GM23338 (cell line): ENCODE data around the gene ETHE1. TPM values are rescaled to one million over a fixed set of nuclear protein-coding genes. Genes with fewer than 3 reads are reported as not detected.

Source experiments
- ATAC-seq: fragments of 200-7000 bp; cut with Tn5 transposase; 3 replicates; pipeline ENCODE4 v1.9.1; 2020
- DNase-seq: peaks from one replicate; pipeline ENCODE4 v3.0.0-alpha.2; 2015; ENCODE audit warnings: low spot score
- H2AFZ ChIP-seq: fragments of 200-600 bp; sonication (generic); 2 replicates; pipeline ENCODE4 v1.8.0; 2016; ENCODE audit warnings: antibody characterized with exemption, mild to moderate bottlenecking, moderate library complexity
- H3F3A ChIP-seq: fragments of 200-600 bp; sonication (generic); replicated peaks from 2 replicates; pipeline ENCODE4 v1.8.0; 2017; ENCODE audit warnings: antibody characterized with exemption, mixed run types, low read depth
- H3K27ac ChIP-seq: fragments of 200-600 bp; sonication (generic); 2 replicates; pipeline ENCODE4 v1.6.1; 2016; ENCODE audit warnings: low read depth
- H3K27me3 ChIP-seq: fragments of 200-600 bp; sonication (generic); 2 replicates; pipeline ENCODE4 v1.8.0; 2016; ENCODE audit warnings: mild to moderate bottlenecking, mixed run types, moderate library complexity; ENCODE audit not compliant: insufficient read depth
- H3K36me3 ChIP-seq: fragments of 200-600 bp; sonication (generic); 2 replicates; pipeline ENCODE4 v1.8.0; 2016; ENCODE audit warnings: mild to moderate bottlenecking; ENCODE audit not compliant: insufficient read depth
- H3K4me1 ChIP-seq: fragments of 200-600 bp; sonication (generic); 2 replicates; pipeline ENCODE4 v1.8.0; 2016; ENCODE audit warnings: mild to moderate bottlenecking, moderate library complexity; ENCODE audit not compliant: insufficient read depth
- H3K4me2 ChIP-seq: fragments of 200-600 bp; sonication (generic); 2 replicates; pipeline ENCODE4 v1.7.1; 2017; ENCODE audit warnings: mixed run types
- H3K4me3 ChIP-seq: fragments of 200-600 bp; sonication (generic); 2 replicates; pipeline ENCODE4 v1.6.1; 2016; ENCODE audit warnings: mixed run types
- H3K79me2 ChIP-seq: fragments of 200-600 bp; sonication (generic); replicated peaks from 2 replicates; pipeline ENCODE4 v1.8.0; 2017; ENCODE audit warnings: mild to moderate bottlenecking; ENCODE audit not compliant: insufficient read depth
- H3K9me2 ChIP-seq: fragments of 200-600 bp; sonication (generic); 2 replicates; pipeline ENCODE4 v1.8.0; 2017; ENCODE audit not compliant: insufficient read depth
- H4K20me1 ChIP-seq: fragments of 200-600 bp; sonication (generic); replicated peaks from 2 replicates; pipeline ENCODE4 v1.8.0; 2017; ENCODE audit warnings: mild to moderate bottlenecking; ENCODE audit not compliant: insufficient read depth
- H3K27ac Mint-ChIP-seq: 2 replicates; pipeline ENCODE4 v1.8.0; 2020; ENCODE audit warnings: inconsistent platforms, mild to moderate bottlenecking, moderate library complexity, mixed read lengths
- H3K27me3 Mint-ChIP-seq: 3 replicates; pipeline ENCODE4 v1.8.0; 2022; ENCODE audit warnings: low read depth, mild to moderate bottlenecking, moderate library complexity, mixed read lengths, inconsistent platforms; ENCODE audit not compliant: insufficient read depth, poor library complexity
- H3K36me3 Mint-ChIP-seq: 3 replicates; pipeline ENCODE4 v1.8.0; 2021; ENCODE audit warnings: low read depth, mild to moderate bottlenecking, inconsistent platforms, moderate library complexity, mixed read lengths
- H3K4me1 Mint-ChIP-seq: 3 replicates; pipeline ENCODE4 v1.8.0; 2020; ENCODE audit warnings: mild to moderate bottlenecking, inconsistent platforms, mixed read lengths
- H3K4me3 Mint-ChIP-seq: 3 replicates; pipeline ENCODE4 v1.8.0; 2021; ENCODE audit warnings: moderate library complexity, mild to moderate bottlenecking, inconsistent platforms, mixed read lengths
- H3K9me3 Mint-ChIP-seq: 3 replicates; pipeline ENCODE4 v1.8.0; 2020; ENCODE audit warnings: moderate library complexity, mild to moderate bottlenecking, inconsistent platforms, mixed read lengths
- NANOG ChIP-seq: IDR thresholded peaks from 2 replicates; pipeline ENCODE4 v1.6.1; 2016; ENCODE audit warnings: antibody characterized with exemption, borderline replicate concordance
- POLR2AphosphoS5 ChIP-seq: IDR thresholded peaks from 2 replicates; pipeline ENCODE4 v1.6.1; 2016; ENCODE audit warnings: antibody characterized with exemption, low read depth
- REST ChIP-seq: IDR thresholded peaks from one replicate; pipeline ENCODE4 v1.6.1; 2018; ENCODE audit warnings: antibody characterized with exemption; ENCODE audit not compliant: unreplicated experiment
- ZNF462 ChIP-seq: fragments of 250-450 bp; sonication (Bioruptor Pico); IDR thresholded peaks from 2 replicates; pipeline ENCODE4 v1.5.0; 2020; ENCODE audit warnings: mild to moderate bottlenecking, moderate library complexity
- polyA plus RNA-seq: library from polyadenylated mRNA; unstranded; fragments of >200 nt; fragmentation: Nextera tagmentation; extraction: Ambion mirVana; gene quantifications from 2 replicates; pipeline ENCODE4 v1.2.1, GENCODE V29; 2016
- total RNA-seq: library from RNA; depleted of rRNA; stranded (reverse); fragments of >200 nt; shearing (Covaris generic); gene quantifications from 2 replicates; pipeline ENCODE4 v1.2.3, GENCODE V29; 2014

The ETHE1 gene
- total and polyA plus RNA-seq, 2 experiments from 2014 or later, result 11.1 to 25.5 TPM

- TF ChIP-seq NANOG (no peak), ZNF462 (CRISPR knock-in tag) (no peak), POLR2AphosphoS5 (no peak), REST (no peak)
- peaks cover 8% of the 10 kb centered on the region; the same call in 1 of the 2 replicates for H3K4me1 ChIP-seq
- no peaks in the 10 kb centered on the region for H3K9me2 ChIP-seq
- H3K27me3 ChIP-seq, result peaks cover 37% of the 10 kb centered on the region
- ATAC-seq (peak; percentile 55), DNase-seq (peak; percentile 39)
- peaks cover 11% of the 10 kb centered on the region for H3K4me1 Mint-ChIP-seq
- peak overlapping the region; percentile 89 for H2AFZ ChIP-seq
- peak overlapping the region; percentile 96 for H3K4me3 ChIP-seq
- H3K27ac Mint-ChIP-seq, result no peak overlapping the region
- peaks cover 22% of the 10 kb centered on the region for H3K27me3 Mint-ChIP-seq
- peak overlapping the region; percentile 88 for H3K4me3 Mint-ChIP-seq
- H3K27ac ChIP-seq, result no peak overlapping the region
- no peaks in the 10 kb centered on the region for H3K36me3 Mint-ChIP-seq
- no peaks in the 10 kb centered on the region; the same call in 1 of the 2 replicates for H3F3A ChIP-seq
- no peaks in the 10 kb centered on the region for H3K79me2 ChIP-seq
- H3K9me3 Mint-ChIP-seq, result no peaks in the 10 kb centered on the region
- H4K20me1 ChIP-seq, result no peaks in the 10 kb centered on the region
- H3K36me3 ChIP-seq, result no peaks in the 10 kb centered on the region
- H3K4me2 ChIP-seq, result peak overlapping the region; percentile 96
Measured at GRCh38 chr19:43525836-43526771, 897 bp downstream of the ETHE1 start.
